ENCODE results near the gene ACTA2. TPM values are rescaled to one million over a fixed set of nuclear protein-coding genes. Genes with fewer than 3 reads are reported as not detected.
A peak's percentile ranks its signal among the peaks of the same experiment; 100 is the strongest.

ACTA2 gene
- total RNA-seq, 1 donor from 2014 or later = 9.0 TPM

DNA sequence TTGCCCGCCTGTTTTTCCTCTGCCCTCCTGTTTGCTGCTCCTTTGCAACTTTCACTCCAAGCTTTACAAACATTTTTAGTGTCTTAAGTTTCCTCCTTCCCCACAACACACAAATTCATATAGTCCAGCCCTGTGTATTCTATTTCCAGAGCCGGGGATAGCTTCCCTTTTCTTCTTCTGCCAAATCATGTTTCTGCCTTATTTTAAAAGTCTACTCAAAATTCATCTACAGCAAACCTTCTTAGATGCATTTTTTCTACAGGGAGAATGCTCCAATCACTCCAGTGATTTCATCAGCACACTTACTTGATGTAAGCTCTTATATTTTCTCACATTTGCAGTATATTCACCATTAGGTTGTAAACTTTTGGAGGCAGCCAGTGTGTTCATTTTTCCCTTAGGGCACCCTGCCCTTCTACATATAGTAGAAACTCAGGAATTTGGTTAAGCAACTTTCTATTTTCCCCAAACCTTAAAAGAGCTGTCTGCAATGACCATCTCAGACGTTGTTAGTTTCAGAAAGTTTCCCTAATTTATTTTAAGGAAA, 12.4 kb upstream of the ACTA2 start:
- DNase-seq (ENCODE audit: low read depth) (no peak), FAIRE-seq (no peak)
- no peak overlapping the region for H3K4me3 ChIP-seq (ENCODE audit: low read depth, low read length)
- H3K27me3 ChIP-seq (ENCODE audit: control insufficient read depth, insufficient read depth, low read length) = no peaks in the 10 kb centered on the region
- no peaks in the 10 kb centered on the region for H3K36me3 ChIP-seq (ENCODE audit: control insufficient read depth, insufficient read depth, low read length)
- no peak for TF ChIP-seq CTCF (IDR thresholded peaks at IDR 0.05; ENCODE audit: insufficient read depth, low read length, severe bottlenecking)

- H3K4me3 ChIP-seq (ENCODE audit: low read depth, low read length) = no peak overlapping the region
- TF ChIP-seq CTCF (IDR thresholded peaks at IDR 0.05; ENCODE audit: insufficient read depth, low read length, severe bottlenecking) = no peak
- DNase-seq (ENCODE audit: low read depth) = no peak
- H3K27me3 ChIP-seq (ENCODE audit: control insufficient read depth, insufficient read depth, low read length) = no peaks in the 10 kb centered on the region
- FAIRE-seq = no peak
- H3K36me3 ChIP-seq (ENCODE audit: control insufficient read depth, insufficient read depth, low read length) = no peaks in the 10 kb centered on the region
These were observed 11.8 kb upstream of the ACTA2 start for GRCh38 chr10:88964360-88964759.

DNA sequence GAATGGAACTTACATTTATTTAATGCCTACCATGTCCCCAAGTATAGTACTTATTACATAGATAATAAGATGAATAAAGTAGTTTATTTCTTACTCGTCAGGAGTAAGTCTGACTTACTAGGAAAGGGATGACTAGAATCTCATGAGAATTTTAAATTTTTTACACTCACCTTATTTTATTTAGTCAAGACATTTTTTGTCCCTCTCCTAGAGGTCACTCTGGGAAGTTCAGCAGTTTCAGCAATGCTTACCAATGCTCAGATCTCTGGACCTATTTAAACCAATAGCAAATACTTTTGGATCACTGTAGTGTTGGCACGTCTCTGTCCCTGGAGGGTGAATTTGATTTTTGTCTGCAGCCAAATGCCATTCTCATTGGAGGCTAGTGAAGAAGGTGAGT, 10.7 kb upstream of the ACTA2 start:
- no peak for TF ChIP-seq CTCF (IDR thresholded peaks at IDR 0.05; ENCODE audit: insufficient read depth, low read length, severe bottlenecking)
- FAIRE-seq = no peak

DNA sequence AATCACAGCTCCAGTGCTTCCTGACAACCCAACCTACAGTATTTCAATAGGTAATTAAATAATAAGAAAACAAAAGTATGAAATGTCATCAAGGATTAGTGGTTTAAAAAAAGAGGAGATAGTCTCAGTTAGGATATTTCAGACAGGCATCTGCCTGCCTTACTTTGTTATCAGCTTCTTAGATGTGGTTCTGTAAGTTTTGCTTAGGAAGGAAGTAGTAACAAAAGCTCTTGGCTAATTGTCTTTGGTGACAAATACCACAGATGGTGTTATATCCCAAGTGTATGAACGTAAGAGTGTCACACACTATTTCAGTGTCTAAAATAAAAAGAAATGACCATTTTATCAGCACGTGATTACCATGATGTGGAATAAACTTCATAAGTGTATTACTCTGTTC, 9.8 kb upstream of the ACTA2 start:
- no peaks in the 10 kb centered on the region for H3K36me3 ChIP-seq (ENCODE audit: control insufficient read depth, insufficient read depth, low read length)
- TF ChIP-seq CTCF (IDR thresholded peaks at IDR 0.05; ENCODE audit: insufficient read depth, low read length, severe bottlenecking) = no peak
- no peaks in the 10 kb centered on the region for H3K27me3 ChIP-seq (ENCODE audit: control insufficient read depth, insufficient read depth, low read length)
- FAIRE-seq = no peak
- no peak for DNase-seq (ENCODE audit: low read depth)
- H3K4me3 ChIP-seq (ENCODE audit: low read depth, low read length) = no peak overlapping the region

More for the DNA sequence above, 10.7 kb upstream of the ACTA2 start:
- no peaks in the 10 kb centered on the region for H3K27me3 ChIP-seq (ENCODE audit: control insufficient read depth, insufficient read depth, low read length)
- H3K36me3 ChIP-seq (ENCODE audit: control insufficient read depth, insufficient read depth, low read length) = no peaks in the 10 kb centered on the region
- no peak overlapping the region for H3K4me3 ChIP-seq (ENCODE audit: low read depth, low read length)
- no peak for DNase-seq (ENCODE audit: low read depth)

- Histone ChIP-seq H3K27me3 (ENCODE audit: control insufficient read depth, insufficient read depth, low read length) (no peaks in the 10 kb centered on the region), H3K36me3 (ENCODE audit: control insufficient read depth, insufficient read depth, low read length) (no peaks in the 10 kb centered on the region), H3K4me3 (ENCODE audit: low read depth, low read length) (no peak overlapping the region)
- no peak for FAIRE-seq
- no peak for DNase-seq (ENCODE audit: low read depth)
- no peak for TF ChIP-seq CTCF (IDR thresholded peaks at IDR 0.05; ENCODE audit: insufficient read depth, low read length, severe bottlenecking)
These were observed 8.7 kb upstream of the ACTA2 start for GRCh38 chr10:88961266-88961665.

DNA sequence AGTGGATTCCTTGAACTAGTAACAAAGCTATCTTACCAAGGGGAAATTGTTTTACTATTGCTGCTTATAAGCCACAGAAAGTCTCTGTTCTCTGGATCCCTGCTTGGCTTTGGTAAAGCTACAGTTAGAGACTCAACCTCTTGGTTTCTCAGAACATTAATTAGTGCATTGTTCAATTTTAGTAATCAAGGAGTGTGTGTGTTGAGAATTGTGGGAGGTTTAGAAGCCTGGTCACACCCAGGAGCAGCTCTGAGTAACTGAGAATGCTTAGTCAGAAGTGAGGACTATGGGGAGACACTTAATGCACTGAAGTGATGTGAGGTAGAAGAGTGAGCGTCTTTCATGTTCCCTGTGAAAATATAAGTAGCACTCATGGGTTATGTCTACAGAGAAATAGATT, 8.2 kb upstream of the ACTA2 start:
- DNase-seq (ENCODE audit: low read depth) = peak; percentile 35
- H3K4me3 ChIP-seq (ENCODE audit: low read depth, low read length) = no peak overlapping the region
- no peaks in the 10 kb centered on the region for H3K27me3 ChIP-seq (ENCODE audit: control insufficient read depth, insufficient read depth, low read length)
- no peak for TF ChIP-seq CTCF (IDR thresholded peaks at IDR 0.05; ENCODE audit: insufficient read depth, low read length, severe bottlenecking)
- FAIRE-seq = no peak
- H3K36me3 ChIP-seq (ENCODE audit: control insufficient read depth, insufficient read depth, low read length) = no peaks in the 10 kb centered on the region

Data from bronchial epithelial cell (primary cell).